Erythroblast (primary cell): ENCODE measurements around the gene NPHP4.
A peak's percentile ranks its signal among the peaks of the same experiment; 100 is the strongest.

Experiments used
- DNase-seq, 2 experiments: peaks; one replicate each; lab custom pipeline; 2025; lab: John Stamatoyannopoulos, UW
- GATA1 ChIP-seq: IDR thresholded peaks from 2 replicates; pipeline ENCODE4 v1.6.1; 2011; ENCODE audit warnings: low read depth, mild to moderate bottlenecking, control low read depth, low read length, moderate library complexity
- POLR2A ChIP-seq: IDR thresholded peaks from 2 replicates; pipeline ENCODE4 v1.6.1; 2011; ENCODE audit warnings: mild to moderate bottlenecking, low read length

The NPHP4 gene

GRCh38 chr1:5992026-5992813 is at the start of gene NPHP4:
TSS of gene NPHP4 (minus strand) at chr1:5992425. CDS start at chr1:5986289, 6,136 bp downstream.
- TF ChIP-seq GATA1 (no peak), POLR2A (peak; percentile 67)
- peak; percentile 100 for DNase-seq

GRCh38 chr1:6041432-6042062 is 49.3 kb upstream of the NPHP4 start:
- peak; percentile 9 to 48 for DNase-seq

GRCh38 chr1:6040861-6041415 is 48.7 kb upstream of the NPHP4 start:
- DNase-seq: no peak
- TF ChIP-seq GATA1 (no peak), POLR2A (no peak)

More at GRCh38 chr1:6041432-6042062, 49.3 kb upstream of the NPHP4 start:
- no peak for TF ChIP-seq GATA1
- no peak for TF ChIP-seq POLR2A

- no peak for DNase-seq
- TF ChIP-seq GATA1: no peak
Measured at GRCh38 chr1:6040444-6040843, 48.2 kb upstream of the NPHP4 start.

- DNase-seq: no peak
- no peak for TF ChIP-seq GATA1
- TF ChIP-seq POLR2A: no peak
Measured at GRCh38 chr1:6039031-6039430, 46.8 kb upstream of the NPHP4 start.

GRCh38 chr1:6038603-6039002 is 46.4 kb upstream of the NPHP4 start:
- TF ChIP-seq GATA1 (no peak), POLR2A (no peak)
- no peak for DNase-seq

GRCh38 chr1:6037338-6037762 is 45.1 kb upstream of the NPHP4 start:
- TF ChIP-seq POLR2A (no peak), GATA1 (no peak)
- DNase-seq: no peak

- TF ChIP-seq GATA1 (no peak), POLR2A (no peak)
- DNase-seq: no peak
Measured at GRCh38 chr1:6035719-6036118, 43.5 kb upstream of the NPHP4 start.

- DNase-seq: no peak
- TF ChIP-seq GATA1: no peak
- no peak for TF ChIP-seq POLR2A
Measured at GRCh38 chr1:6035303-6035702, 43.1 kb upstream of the NPHP4 start.

GRCh38 chr1:6034750-6035096 is 42.5 kb upstream of the NPHP4 start:
- TF ChIP-seq POLR2A: no peak
- TF ChIP-seq GATA1: no peak

GRCh38 chr1:6033986-6034749 is 41.9 kb upstream of the NPHP4 start:
- DNase-seq: peak in 1 of 2 experiments; percentile 35
- TF ChIP-seq GATA1: no peak
- TF ChIP-seq POLR2A: no peak

More at GRCh38 chr1:6034750-6035096, 42.5 kb upstream of the NPHP4 start:
- no peak for DNase-seq

GRCh38 chr1:6033124-6033523 is 40.9 kb upstream of the NPHP4 start:
- DNase-seq: no peak
- TF ChIP-seq POLR2A: no peak
- TF ChIP-seq GATA1: no peak

- TF ChIP-seq POLR2A: no peak
- no peak for TF ChIP-seq GATA1
- DNase-seq: no peak
Measured at GRCh38 chr1:6030547-6031261, 38.5 kb upstream of the NPHP4 start.
